Activated CD4-positive, alpha-beta T cell treated with anti-CD3 and anti-CD28 coated beads for 4 hours (primary cell): ENCODE measurements around the gene TP53I11.

ENCODE experiments used
- DNase-seq, 2 donors: peaks; one replicate each; pipeline ENCODE4 v3.0.0-alpha.2; 2020

TP53I11 gene

GRCh38 chr11:44911029-44911814, 39.5 kb downstream of the TP53I11 start:
- DNase-seq, result peak; percentile 84 to 88

- no peak for DNase-seq
Observed at GRCh38 chr11:44910591-44910990, 40.1 kb downstream of the TP53I11 start.

- DNase-seq, result no peak
Observed at GRCh38 chr11:44909557-44909956, 41.1 kb downstream of the TP53I11 start.

GRCh38 chr11:44906649-44907048, 44.0 kb downstream of the TP53I11 start:
- no peak for DNase-seq

GRCh38 chr11:44905131-44905866, 45.4 kb downstream of the TP53I11 start:
- no peak for DNase-seq

DNA sequence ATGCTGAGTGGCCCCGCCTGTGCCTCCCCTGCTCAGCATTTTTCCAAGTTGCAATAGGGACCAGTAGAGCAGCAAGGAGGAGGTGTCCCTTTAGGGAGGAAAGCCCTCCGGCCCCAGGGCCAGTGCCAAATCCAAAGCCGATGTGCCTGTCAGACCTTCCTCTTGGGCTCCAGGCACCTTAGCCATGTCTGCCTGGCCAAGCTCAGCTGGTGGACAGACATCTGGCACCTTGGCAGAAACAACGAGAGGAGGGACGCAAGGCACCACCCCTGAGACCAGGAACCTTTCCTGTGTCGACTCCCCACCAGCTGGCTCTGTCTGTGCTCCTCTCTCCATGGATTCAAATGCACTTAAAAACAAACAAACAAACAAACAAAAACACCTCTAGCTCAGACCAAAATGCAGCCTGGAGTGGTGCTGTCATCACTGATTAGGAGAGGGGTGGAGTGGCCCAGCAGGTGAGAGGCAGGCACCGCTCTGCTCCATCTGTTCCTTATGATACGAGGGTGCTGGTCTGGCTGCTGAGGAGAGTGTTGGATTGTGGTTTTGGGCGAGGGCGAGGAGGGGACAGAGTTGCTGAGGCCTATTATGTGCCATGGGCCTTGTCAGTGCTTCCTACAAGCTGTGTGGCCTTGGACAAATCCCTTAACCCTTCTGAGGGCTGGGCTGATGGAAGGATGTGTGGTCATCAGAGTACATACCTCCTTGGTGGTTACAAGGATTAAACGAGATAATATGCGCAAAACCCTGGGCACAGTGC, 46.2 kb downstream of the TP53I11 start:
- no peak for DNase-seq

GRCh38 chr11:44903518-44903917, 47.2 kb downstream of the TP53I11 start:
- DNase-seq, result no peak

GRCh38 chr11:44903035-44903434, 47.6 kb downstream of the TP53I11 start:
- DNase-seq, result no peak

DNA sequence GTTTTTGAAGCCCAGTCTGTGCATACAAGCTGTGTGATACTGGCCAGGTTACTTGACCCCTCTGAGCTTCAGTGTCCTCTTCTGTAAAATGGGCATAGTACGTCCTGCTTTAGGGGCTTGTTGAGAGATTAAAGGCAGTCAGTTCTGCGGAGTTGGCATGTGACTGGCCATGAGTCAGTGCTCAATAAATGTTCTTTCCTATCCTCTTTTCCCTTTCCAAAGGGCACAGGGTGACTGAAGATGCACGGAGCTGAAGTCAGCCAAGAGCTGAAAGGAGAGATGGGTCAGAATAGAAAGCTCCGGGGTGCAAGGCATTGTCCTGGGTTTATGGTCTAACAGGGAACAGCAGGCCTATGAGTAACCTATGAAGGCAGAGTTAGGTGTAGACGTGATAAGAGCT, 48.9 kb downstream of the TP53I11 start:
- no peak for DNase-seq

DNA sequence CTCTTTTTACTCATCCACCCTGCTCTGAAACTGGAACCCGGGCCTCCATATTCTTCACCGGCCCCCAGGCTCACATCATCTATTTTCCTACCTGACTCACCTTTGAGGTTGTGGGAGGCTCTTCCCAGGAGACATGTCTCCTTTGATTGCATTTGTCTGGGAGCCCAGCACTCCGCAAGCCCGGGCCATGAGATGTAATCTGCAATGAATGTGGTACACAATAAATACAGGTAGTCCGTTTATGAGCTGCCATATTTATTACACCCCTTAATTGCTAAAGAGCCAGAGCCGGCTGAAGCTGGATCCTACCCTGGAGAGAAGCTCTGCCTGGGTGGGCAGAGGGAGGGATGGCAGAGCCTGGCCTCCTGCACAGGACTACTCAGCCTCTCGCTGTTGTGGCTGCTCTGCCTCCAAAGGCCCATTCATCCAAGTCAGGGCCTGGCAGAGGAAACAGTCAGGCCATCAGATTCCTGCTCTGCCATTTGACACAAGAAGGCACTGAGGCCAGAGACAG, 49.5 kb downstream of the TP53I11 start:
- DNase-seq, result no peak

GRCh38 chr11:44899959-44900358, 50.7 kb downstream of the TP53I11 start:
- DNase-seq, result no peak

GRCh38 chr11:44893846-44894617, 56.7 kb downstream of the TP53I11 start:
- DNase-seq, result peak; percentile 57

- no peak for DNase-seq
Observed at GRCh38 chr11:44893308-44893822, 57.3 kb downstream of the TP53I11 start.

GRCh38 chr11:44892843-44893242, 57.8 kb downstream of the TP53I11 start:
- no peak for DNase-seq

- DNase-seq, result no peak
Observed at GRCh38 chr11:44889266-44889665, 61.4 kb downstream of the TP53I11 start.

- DNase-seq, result no peak
Observed at GRCh38 chr11:44887636-44888035, 63.0 kb downstream of the TP53I11 start.

- DNase-seq, result no peak
Observed at GRCh38 chr11:44886790-44887140, 63.9 kb downstream of the TP53I11 start.

DNA sequence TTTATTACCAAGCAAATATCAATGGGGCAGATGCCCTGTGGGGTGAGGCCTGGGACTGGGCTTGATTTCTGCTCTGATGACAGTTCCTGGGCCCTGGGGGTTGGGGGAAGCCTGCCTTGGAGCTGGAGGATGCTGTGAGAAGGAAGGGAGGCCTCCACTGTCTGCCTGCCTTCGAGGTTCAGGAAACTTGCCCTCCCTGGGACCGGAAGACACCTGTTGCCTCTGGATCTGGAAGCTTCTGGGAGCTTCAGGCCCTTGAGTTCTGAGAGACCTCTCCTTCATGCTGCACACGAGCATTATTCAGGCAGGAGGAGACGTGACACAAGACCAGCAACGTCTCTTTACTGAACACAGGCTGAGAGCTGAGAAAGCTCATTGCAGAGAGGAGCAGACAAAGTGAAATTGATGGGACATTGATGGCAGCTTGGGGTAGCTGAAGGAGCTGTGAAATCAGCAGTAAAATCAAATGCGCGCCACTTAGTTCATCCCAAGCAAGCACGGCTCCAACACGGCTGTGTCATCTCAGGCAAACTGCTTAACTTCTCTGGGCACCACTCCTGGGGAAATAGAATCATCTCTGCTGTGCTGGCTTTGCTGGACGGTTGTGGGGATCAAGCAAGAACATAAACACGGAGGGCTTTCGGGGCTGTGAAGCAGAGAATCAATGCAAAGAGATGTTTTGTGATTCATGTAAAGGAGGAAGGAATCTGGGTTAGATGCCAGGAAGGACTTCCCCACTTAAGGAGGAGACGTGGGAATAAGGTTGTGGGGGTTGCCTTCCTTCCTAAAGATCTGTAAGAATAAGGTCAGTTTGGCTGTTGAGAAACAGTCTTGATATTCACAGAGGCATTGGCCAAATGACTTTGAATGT, 64.5 kb downstream of the TP53I11 start:
- DNase-seq, result no peak

- no peak for DNase-seq
Observed at GRCh38 chr11:44885065-44885810, 65.4 kb downstream of the TP53I11 start.

DNA sequence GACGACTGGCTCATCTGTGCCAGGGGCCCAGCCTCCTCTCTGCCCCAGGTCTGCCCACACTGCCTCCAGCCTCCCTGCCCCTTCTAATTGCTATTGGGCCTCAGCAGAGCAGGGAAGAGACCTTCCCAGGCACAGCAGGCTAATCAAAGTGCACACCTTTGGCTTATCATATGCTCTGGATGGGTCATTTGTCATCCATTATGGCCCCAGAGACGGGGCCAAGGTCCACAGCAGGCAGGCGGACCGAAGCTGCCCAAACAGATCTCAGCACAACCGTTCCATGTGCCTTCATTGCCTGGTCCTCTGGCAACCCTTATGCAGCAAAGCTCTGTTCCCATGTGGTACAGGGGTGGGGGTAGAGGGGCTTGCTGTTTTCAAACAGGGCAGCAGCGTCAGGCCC, 66.6 kb downstream of the TP53I11 start:
- DNase-seq, result no peak

DNA sequence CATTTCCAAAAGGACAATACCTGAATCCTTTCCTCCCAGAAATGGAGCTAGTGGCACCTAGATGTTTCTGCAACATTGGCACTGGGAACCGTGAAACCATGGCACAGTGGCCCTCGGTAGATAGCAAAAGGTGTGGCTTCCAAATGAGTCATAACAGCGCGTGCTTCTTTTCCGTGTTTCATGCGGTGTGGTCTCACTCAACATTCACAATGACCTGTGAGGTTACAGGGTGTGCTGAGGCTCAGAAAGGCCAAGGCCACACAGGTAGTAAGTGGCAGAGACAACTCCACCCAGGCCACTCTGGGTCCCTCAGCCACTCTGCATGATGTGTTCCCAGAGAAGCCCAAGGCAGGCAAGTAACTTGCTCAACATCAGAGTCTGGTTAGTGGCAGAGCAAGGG, 67.4 kb downstream of the TP53I11 start:
- no peak for DNase-seq
